Measurements from ENCODE around the gene NCCRP1. TPM values are rescaled to one million over a fixed set of nuclear protein-coding genes. Genes with fewer than 3 reads are reported as not detected.

The NCCRP1 gene
- total RNA-seq, 1 donor = not detected

DNA sequence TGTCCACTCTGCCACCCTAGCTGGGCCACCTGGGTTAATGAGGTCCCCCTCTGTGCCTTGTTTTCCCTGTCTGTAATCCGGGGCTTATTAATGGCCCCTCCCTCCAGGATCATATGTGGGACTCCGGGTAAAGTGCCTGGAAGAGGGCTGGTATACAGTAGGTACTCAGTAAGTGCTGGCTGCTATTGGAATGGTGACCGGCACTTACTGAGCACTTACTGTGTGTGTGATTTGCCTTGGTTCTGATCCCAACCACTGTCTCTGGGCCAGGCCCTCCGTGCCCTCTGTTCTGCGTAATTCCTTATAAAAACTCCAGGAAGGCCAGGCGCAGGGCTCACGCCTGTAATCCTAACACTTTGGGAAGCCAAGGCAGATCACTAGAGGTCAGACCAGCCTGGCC lies 30.9 kb upstream of the NCCRP1 start:
- Histone ChIP-seq H3K79me2 (ENCODE audit: insufficient read depth, low read length) (peaks cover 66% of the 10 kb centered on the region), H4K20me1 (ENCODE audit: insufficient read depth, low read length) (peaks cover 48% of the 10 kb centered on the region)
- TF ChIP-seq, protein P1, sequence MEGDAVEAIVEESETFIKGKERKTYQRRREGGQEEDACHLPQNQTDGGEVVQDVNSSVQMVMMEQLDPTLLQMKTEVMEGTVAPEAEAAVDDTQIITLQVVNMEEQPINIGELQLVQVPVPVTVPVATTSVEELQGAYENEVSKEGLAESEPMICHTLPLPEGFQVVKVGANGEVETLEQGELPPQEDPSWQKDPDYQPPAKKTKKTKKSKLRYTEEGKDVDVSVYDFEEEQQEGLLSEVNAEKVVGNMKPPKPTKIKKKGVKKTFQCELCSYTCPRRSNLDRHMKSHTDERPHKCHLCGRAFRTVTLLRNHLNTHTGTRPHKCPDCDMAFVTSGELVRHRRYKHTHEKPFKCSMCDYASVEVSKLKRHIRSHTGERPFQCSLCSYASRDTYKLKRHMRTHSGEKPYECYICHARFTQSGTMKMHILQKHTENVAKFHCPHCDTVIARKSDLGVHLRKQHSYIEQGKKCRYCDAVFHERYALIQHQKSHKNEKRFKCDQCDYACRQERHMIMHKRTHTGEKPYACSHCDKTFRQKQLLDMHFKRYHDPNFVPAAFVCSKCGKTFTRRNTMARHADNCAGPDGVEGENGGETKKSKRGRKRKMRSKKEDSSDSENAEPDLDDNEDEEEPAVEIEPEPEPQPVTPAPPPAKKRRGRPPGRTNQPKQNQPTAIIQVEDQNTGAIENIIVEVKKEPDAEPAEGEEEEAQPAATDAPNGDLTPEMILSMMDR (IDR thresholded peaks at IDR 0.05; ENCODE audit: extremely low read depth, low read depth, low read length) = no peak

DNA sequence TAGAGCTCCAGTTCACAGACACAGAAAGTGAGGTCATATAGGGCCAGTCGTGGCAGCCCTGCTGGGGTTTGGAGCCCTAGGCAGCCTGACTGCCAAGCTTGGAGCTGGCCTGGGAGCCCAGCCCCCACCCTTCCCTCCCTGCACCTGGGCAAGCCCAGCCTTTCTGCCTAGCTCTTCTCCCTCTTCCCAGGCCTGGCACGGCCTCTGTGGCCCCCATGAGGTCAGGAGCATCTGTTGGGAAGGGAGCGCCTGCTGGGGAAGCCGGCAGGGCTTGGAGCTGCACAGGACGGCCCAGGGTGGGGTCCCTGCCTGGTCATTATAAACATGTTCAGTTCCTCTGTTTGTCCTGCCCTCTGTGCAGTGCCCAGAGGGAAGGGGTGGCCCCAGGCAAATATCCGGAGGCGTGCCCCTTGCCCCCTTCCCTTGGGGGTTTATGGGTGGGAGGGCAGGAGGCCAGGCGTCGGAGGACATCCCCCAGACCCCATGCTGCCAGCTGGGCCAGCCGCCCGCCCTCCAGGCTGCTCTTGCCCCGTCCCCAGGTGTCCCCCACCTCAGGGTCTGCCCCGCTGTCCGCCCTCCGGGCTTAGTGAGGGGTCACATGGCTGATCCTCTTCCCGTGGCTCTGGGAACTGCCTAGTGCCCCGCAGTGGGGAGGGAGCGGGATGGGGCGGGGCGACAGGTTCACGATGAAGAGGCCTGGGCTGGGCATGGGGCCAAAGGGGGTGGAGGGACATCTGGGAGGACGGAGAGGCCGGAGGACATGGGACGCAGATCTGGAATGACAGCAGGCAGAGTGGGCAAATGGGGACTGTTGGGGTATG lies 30.0 kb upstream of the NCCRP1 start:
- Histone ChIP-seq H3K4me3 (ENCODE audit: insufficient read depth, low read length) (no peak overlapping the region), H3K9me3 (ENCODE audit: low read depth, low read length) (no peaks in the 10 kb centered on the region), H3K27me3 (ENCODE audit: insufficient read depth, low read length) (no peaks in the 10 kb centered on the region), H4K20me1 (ENCODE audit: insufficient read depth, low read length) (peaks cover 40% of the 10 kb centered on the region), H3K27ac (ENCODE audit: low read depth, low read length) (no peak overlapping the region), H3K4me1 (ENCODE audit: insufficient read depth, low read length) (no peaks in the 10 kb centered on the region), H2AFZ (ENCODE audit: low read length) (no peak overlapping the region), H3K79me2 (ENCODE audit: insufficient read depth, low read length) (peaks cover 58% of the 10 kb centered on the region), H3K4me2 (ENCODE audit: insufficient read depth, low read length) (no peak overlapping the region), H3K36me3 (ENCODE audit: insufficient read depth, low read length) (peaks cover 10% of the 10 kb centered on the region)
- peak; percentile 82 for DNase-seq (ENCODE audit: insufficient read length, low spot score, missing footprints)
- TF ChIP-seq, protein P1 (IDR thresholded peaks at IDR 0.05; ENCODE audit: extremely low read depth, low read depth, low read length) = no peak

More for the DNA sequence above, 30.9 kb upstream of the NCCRP1 start:
- H3K4me1 ChIP-seq (ENCODE audit: insufficient read depth, low read length) = peaks cover 8% of the 10 kb centered on the region
- no peak overlapping the region for H3K4me3 ChIP-seq (ENCODE audit: insufficient read depth, low read length)
- no peaks in the 10 kb centered on the region for H3K9me3 ChIP-seq (ENCODE audit: low read depth, low read length)
- H2AFZ ChIP-seq (ENCODE audit: low read length) = no peak overlapping the region
- DNase-seq (ENCODE audit: insufficient read length, low spot score, missing footprints) = no peak
- H3K27me3 ChIP-seq (ENCODE audit: insufficient read depth, low read length) = no peaks in the 10 kb centered on the region
- no peak overlapping the region for H3K4me2 ChIP-seq (ENCODE audit: insufficient read depth, low read length)
- H3K27ac ChIP-seq (ENCODE audit: low read depth, low read length) = no peak overlapping the region
- H3K36me3 ChIP-seq (ENCODE audit: insufficient read depth, low read length) = peaks cover 9% of the 10 kb centered on the region

DNA sequence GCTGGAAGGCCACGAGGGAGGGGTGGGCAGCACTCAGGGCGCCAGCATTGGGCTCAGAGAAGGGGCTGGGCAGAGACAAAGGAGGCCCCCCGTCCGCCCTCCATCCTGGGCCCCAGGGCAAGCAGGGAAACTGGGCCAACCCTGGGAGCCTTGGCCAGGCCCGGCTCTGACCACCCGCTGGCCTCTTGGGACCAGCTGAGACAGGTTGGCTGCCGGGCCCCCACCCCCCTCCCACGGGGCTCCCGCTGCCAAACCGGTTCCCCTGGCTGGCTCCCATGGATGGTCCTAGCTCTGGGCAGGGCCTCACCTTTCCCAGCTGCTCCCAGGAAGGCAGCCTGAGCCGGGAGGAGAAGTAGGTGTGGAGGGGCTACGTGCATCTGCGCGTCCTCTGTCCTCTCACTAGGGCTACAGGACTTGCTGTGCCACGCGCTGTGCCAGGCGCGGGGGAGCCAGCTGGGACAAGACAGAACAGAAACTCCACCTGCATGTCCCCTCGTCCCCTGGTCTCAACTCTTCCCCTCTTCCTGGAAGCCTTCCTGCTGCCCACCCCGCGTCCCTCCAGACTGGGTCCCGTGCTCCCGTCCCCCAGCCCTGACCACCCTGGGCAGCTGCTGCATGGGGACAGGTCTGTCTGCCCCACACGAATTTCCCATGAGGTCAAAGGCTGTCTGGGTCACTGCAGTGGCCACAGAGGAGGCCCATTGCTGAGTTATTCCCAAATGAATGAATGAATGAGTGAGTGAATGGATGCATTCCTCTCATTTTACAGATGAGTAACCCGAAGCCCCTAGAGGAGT lies 29.1 kb upstream of the NCCRP1 start:
- Histone ChIP-seq H3K4me3 (ENCODE audit: insufficient read depth, low read length) (no peak overlapping the region), H3K27me3 (ENCODE audit: insufficient read depth, low read length) (no peaks in the 10 kb centered on the region), H2AFZ (ENCODE audit: low read length) (no peak overlapping the region), H3K9me3 (ENCODE audit: low read depth, low read length) (no peaks in the 10 kb centered on the region), H3K36me3 (ENCODE audit: insufficient read depth, low read length) (peaks cover 10% of the 10 kb centered on the region), H3K79me2 (ENCODE audit: insufficient read depth, low read length) (peaks cover 50% of the 10 kb centered on the region), H3K4me1 (ENCODE audit: insufficient read depth, low read length) (no peaks in the 10 kb centered on the region), H4K20me1 (ENCODE audit: insufficient read depth, low read length) (peaks cover 40% of the 10 kb centered on the region), H3K27ac (ENCODE audit: low read depth, low read length) (no peak overlapping the region), H3K4me2 (ENCODE audit: insufficient read depth, low read length) (no peak overlapping the region)
- TF ChIP-seq, protein P1 (IDR thresholded peaks at IDR 0.05; ENCODE audit: extremely low read depth, low read depth, low read length) = no peak
- DNase-seq (ENCODE audit: insufficient read length, low spot score, missing footprints) = peak; percentile 78
